Umbilical cord (tissue), 2 donors: ENCODE measurements around the gene LPP. TPM values are rescaled to one million over a fixed set of nuclear protein-coding genes. Genes with fewer than 3 reads are reported as not detected.

Experiments used
- DNase-seq: peaks from one replicate; pipeline ENCODE4 v3.0.0-alpha.2; 2015; ENCODE audit warnings: low spot score
- total RNA-seq: library from RNA; depleted of rRNA; stranded (reverse); fragments of >200 nt; gene quantifications from one replicate; pipeline ENCODE4 v1.2.3, GENCODE V29; 2014; ENCODE audit warnings: low replicate concordance; ENCODE audit not compliant: insufficient read depth

Gene LPP
- total RNA-seq, 1 donor from 2014 or later, result 717 TPM

DNA sequence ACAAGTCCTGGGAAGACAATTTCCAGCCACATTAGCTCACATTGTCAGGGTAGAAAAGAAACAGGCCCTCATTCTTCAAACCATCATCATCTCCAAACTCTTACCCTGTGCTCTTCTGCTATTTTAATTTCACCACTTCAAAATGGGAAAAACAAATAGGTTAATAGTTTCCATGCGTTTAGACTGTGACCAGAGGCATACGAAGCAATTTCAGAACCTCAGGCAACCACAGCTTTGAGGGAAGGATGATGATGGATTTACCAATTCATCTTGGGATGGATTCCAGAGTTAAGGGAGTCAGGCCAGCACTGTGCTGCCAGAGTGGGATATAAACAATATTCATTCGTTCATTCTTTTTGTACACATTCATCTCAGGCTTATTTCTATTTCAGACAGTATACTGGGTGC is 710.0 kb downstream of the LPP start:
- peak; percentile 90 for DNase-seq

- no peak for DNase-seq
These were observed 713.8 kb downstream of the LPP start for GRCh38 chr3:188867691-188868265.

- no peak for DNase-seq
These were observed 714.8 kb downstream of the LPP start for GRCh38 chr3:188868803-188869202.

GRCh38 chr3:188869628-188870027 is 715.7 kb downstream of the LPP start:
- DNase-seq, result no peak

DNA sequence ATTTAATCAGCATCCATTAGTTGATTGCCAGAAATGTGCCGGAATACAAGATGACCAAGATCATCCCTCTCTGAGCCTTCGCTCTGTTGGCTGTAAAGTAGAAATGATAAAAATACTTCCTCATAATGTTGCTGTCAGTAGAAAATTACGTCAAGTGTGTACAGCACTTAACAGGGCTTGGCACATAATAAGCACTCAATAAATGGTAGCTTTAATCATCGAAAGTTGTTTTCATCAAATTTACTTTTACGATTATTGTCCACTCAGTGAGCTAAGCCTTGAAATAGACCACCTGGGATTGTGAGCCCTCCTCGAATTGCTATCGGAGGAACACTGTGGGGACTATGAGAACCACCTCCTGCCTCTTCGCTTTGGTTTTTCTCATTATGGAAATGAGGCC is 716.5 kb downstream of the LPP start:
- no peak for DNase-seq

GRCh38 chr3:188874576-188874975 is 720.6 kb downstream of the LPP start:
- DNase-seq, result no peak

DNA sequence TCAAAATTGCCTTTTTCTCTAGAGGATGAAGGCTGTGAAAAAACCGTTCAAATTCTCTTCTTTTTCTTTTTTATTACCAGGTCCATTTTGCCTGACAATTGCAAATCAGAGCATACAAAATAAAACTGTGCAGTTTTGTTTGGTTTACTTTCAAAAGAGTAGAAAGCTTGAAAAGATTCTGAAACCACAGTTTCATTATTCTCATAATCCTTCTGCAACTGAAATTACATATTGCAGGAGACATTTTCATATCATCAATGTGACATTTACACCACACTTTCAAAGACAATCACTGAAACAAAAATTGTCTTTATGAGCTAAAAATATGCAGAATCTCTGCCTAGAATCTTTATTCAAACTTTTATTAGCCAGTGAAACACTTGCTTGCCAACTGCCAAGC is 721.5 kb downstream of the LPP start:
- no peak for DNase-seq

GRCh38 chr3:188876370-188876769 is 722.4 kb downstream of the LPP start:
- DNase-seq, result no peak

DNA sequence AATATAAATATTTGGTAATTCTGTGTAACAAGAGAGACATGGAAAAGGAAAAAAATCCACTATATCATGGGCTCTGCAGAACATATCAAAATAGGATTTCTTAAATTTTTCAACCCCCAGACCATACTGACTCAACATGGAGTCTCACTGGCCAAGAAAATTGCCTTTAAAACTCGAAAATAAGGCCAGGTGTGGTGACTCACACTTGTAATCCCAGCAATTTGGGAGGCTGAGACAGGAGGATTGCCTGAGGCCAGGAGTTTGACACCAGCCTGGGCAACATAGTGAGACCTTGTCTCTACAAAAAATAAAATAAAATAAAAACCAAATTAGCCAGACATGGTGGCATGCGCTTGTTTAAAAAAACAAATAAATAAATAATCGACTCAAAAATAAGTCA is 723.4 kb downstream of the LPP start:
- no peak for DNase-seq

DNA sequence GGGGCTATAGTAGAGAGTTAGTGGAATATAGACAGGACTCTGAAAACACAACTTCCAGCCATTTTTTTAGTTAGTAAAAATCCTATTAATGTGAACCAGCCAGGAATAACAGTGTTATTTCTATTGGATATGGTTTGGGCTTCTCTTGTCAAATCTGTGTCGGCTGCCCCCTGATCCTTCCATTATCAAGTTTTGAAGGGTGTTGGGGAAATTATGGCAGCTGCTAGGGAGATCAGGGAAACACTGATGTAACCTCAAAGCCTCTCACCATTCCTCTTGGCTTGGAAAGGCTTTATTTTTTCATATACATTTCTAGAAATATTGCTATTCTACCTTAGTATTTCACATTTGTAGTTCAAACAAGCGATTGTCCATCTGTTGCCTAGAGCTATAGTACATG is 724.1 kb downstream of the LPP start:
- no peak for DNase-seq

GRCh38 chr3:188881954-188882641 is 728.1 kb downstream of the LPP start:
- DNase-seq, result peak; percentile 75

DNA sequence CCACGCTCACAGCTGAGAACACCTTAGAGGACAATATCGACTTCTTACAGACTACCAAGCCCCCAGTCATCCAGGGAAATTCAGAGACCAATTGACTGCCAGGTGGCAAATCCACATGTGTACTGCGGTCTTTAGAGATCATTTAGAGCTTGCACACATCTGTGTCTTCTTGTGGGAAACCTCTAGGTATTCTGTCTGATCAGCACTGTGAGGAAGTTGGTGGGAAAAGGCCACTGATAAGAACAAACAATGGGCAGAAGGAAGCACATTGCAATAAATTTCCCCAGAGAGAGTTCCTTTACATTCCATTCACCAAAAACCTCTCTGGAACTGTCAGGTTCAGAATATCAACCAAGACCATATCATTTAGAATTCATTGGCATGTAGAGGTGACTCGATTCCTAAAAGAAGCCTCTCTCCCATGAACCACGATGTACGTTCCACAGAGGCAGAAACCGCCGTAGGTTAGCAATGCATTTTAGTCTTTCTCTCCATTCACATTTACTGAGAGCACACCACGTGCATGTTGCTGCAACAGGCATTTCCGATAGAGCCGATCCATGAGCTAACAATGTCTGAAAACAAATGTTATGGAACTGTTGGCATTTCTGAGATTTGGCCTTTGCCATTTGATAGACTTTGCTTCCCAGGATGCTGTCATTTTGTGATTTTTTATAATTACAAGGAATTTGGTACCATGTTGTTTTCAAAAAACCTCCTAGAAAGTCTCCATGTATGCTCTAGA is 730.5 kb downstream of the LPP start:
- DNase-seq, result no peak

- DNase-seq, result no peak
These were observed 734.5 kb downstream of the LPP start for GRCh38 chr3:188888321-188889053.

DNA sequence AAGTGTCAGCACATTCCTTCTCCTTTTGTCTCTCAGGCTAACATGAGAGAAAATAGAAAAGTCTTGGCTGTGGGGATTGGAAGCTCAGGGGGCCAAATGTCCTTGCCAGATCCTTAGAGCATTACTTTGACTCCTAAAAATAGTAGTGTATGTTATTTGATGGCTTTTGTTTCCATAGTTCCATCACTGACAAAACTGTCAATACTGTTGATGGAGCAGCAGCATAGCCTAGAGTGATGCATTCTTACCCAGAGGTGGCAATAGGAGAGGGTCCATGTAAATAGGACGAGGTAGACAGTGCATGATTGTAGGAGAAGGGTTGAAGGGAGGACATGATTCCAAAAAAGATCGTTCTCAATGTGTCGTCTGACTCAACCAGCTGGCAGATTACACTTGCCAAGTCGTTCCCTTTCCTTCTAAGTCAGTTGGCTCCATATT is 735.1 kb downstream of the LPP start:
- no peak for DNase-seq

DNA sequence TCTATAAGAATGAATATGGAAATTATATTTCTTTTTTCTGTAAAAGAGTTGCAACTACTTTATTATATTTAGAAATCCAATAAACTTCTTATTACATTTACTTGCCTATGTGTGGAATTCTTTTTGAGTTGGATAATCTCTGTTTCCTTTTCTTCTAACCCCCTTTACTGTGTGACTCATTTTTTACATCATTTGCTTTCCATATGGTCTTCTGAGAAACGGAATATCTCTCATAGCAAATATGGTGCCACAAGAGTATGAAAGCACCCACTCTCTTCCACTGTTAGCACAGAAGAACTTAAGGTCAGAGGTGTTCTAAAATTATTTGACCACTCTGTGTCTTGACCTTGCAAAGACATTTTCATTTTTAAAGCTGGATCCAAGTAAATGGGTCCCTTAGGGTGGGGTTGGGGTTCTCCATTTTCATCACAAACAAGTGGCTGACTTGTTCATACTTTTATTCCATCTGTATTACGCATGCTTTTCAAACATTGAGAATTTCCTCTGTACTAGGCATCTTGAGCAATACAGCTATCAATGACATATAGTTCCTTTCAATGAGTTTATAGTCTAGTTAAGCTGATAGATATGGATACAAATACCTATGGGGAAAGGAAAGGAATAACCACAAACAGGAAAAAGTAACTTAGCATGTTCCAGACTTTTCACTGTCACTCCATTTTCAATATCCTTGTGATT is 736.8 kb downstream of the LPP start:
- no peak for DNase-seq

DNA sequence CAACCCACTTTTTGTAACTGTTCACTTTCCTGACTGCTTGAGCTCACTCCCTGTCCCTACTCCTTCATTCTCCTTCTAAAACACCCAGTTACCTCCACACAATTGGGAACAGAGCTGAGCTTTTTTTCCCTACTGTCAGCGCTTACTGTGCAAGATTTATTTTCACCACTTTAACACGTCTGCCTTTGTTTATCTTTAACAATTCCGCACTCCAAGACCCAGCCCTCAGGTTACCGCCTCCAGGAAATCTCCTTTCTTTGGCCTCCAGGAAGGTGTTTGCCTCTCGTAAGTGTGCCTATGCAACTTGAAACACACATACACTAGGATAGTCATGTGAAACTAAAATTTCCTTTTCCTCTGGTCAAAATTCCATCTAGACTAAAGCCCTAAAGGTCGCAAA is 745.9 kb downstream of the LPP start:
- no peak for DNase-seq

DNA sequence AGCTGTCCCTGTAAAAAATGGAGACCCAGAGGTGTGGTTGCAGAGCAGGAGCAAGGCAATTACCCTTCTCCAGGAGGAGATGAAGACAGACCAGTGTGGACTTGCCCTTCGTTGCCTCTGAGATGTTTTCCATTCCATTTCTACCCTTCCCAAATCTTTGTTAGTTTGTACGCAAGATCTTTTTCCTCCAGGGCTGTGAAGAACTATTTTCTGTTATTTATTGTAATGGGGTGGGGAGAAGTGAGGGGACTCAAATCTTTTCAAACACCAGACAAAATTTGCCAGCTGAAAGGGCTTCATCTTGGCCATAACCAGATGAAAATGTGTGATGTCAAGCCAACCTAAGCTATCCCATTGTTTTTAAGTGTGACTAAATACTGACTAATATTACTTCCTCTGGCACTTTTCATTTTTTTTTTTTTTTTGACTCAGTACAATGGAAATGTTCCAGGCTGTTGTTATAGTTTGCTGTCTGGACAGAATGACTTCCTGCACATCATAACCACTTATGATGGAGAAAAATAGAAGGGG is 746.5 kb downstream of the LPP start:
- no peak for DNase-seq

- no peak for DNase-seq
These were observed 747.2 kb downstream of the LPP start for GRCh38 chr3:188901126-188901525.

DNA sequence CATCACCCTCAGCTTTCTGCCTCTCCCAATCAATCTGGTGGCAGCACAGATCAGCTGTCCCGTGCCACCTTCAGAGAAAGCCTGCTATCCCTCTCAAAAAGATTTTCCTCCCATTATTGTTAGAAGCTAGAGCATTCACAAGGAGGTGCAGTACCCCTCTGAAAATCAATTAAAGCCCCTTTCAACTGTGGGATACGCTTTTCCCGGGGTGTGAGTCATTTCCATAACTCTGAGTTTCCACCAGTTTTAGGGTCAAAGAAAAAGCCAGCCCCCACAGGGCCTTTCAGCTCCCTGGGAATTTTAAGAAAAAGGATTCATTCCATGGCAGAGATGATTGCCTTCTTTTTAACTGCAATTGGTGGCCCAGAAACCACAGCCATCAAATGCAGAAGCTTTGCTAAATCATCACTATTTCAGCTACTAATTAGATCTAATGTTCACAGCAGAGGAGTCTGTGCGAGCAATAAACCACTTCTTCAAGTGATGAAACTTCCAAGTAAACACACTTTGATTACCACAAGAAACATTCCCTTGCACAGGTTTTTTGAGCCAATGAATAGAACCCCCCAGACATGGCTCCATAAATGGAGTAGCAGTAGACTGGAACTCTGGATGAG is 747.8 kb downstream of the LPP start:
- no peak for DNase-seq

- DNase-seq, result no peak
These were observed 750.7 kb downstream of the LPP start for GRCh38 chr3:188904670-188905069.

GRCh38 chr3:188905547-188905946 is 751.6 kb downstream of the LPP start:
- DNase-seq, result no peak
